ENCODE data around the gene GREM2.

GREM2 gene

DNA sequence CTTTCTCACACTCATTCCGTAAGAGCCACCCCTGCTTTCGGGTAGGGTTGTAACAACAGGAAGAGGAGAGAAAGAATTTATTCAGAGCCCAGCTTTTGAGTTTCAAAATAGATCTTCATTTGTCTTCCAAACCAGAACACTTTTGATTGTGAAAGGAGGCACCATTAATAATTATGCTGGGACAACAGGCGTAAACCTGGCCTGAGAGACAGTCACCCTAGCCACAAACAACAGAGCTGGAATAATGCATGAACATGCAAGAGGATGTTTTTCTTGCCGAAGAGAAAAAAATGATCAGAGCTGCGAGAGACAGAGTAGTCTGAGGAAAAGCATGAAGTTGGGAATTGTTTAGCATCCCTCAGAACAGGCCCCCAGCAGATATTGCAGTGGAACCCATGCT is 18.5 kb upstream of the GREM2 start:
- no peak overlapping the region for H3K4me3 ChIP-seq (ENCODE audit: low read length)
- H3K9ac ChIP-seq (ENCODE audit: low read depth, low read length) = no peak overlapping the region
- H3K36me3 ChIP-seq (ENCODE audit: insufficient read depth, low read length) = no peaks in the 10 kb centered on the region
- no peaks in the 10 kb centered on the region for H3K27me3 ChIP-seq (ENCODE audit: control insufficient read depth, insufficient read depth, low read length)
- H3K4me2 ChIP-seq (ENCODE audit: low read length) = no peak overlapping the region
- H3K4me1 ChIP-seq (ENCODE audit: control insufficient read depth, insufficient read depth, low read length) = no peaks in the 10 kb centered on the region
- H3K9me3 ChIP-seq (replicated peaks; ENCODE audit: low read length) = no peaks in the 10 kb centered on the region

DNA sequence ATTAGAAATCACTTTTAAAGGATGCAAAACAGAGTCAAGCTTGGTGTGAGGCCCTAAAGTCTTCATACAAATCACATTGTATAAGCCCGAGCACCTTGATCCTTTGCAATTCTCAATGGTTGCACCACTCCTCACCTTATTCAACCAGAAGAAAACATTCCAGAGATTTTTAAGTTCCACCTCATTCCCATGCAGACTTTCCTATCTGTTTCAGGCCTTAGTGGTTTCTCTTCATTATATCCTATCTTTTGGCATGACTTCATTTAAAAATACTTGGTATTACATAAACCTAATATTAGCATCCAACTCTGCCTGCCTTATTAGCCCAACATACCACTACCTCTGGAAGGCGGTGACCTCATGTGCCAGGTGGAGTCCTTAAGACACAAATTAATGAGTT is 9.3 kb upstream of the GREM2 start:
- H3K27me3 ChIP-seq (ENCODE audit: control insufficient read depth, insufficient read depth, low read length) = no peaks in the 10 kb centered on the region
- H3K36me3 ChIP-seq (ENCODE audit: insufficient read depth, low read length) = no peaks in the 10 kb centered on the region
- H3K4me1 ChIP-seq (ENCODE audit: control insufficient read depth, insufficient read depth, low read length) = peaks cover 8% of the 10 kb centered on the region

GRCh38 chr1:240619906-240620621 is 8.1 kb upstream of the GREM2 start:
- H3K4me2 ChIP-seq (ENCODE audit: low read length) = peak overlapping the region; percentile 60
- peaks cover 8% of the 10 kb centered on the region for H3K4me1 ChIP-seq (ENCODE audit: control insufficient read depth, insufficient read depth, low read length)
- H3K9ac ChIP-seq (ENCODE audit: low read depth, low read length) = no peak overlapping the region
- no peaks in the 10 kb centered on the region for H3K9me3 ChIP-seq (replicated peaks; ENCODE audit: low read length)
- H3K27me3 ChIP-seq (ENCODE audit: control insufficient read depth, insufficient read depth, low read length) = no peaks in the 10 kb centered on the region
- peak overlapping the region; percentile 4 for H3K4me3 ChIP-seq (ENCODE audit: low read length)
- no peaks in the 10 kb centered on the region for H3K36me3 ChIP-seq (ENCODE audit: insufficient read depth, low read length)

More for the DNA sequence above, 9.3 kb upstream of the GREM2 start:
- Histone ChIP-seq H3K4me3 (ENCODE audit: low read length) (no peak overlapping the region), H3K9ac (ENCODE audit: low read depth, low read length) (no peak overlapping the region), H3K9me3 (replicated peaks; ENCODE audit: low read length) (no peaks in the 10 kb centered on the region), H3K4me2 (ENCODE audit: low read length) (no peak overlapping the region)

- Histone ChIP-seq H3K9me3 (replicated peaks; ENCODE audit: low read length) (no peaks in the 10 kb centered on the region), H3K4me1 (ENCODE audit: control insufficient read depth, insufficient read depth, low read length) (peaks cover 8% of the 10 kb centered on the region)
Observed at GRCh38 chr1:240619357-240619756, 7.4 kb upstream of the GREM2 start.

GRCh38 chr1:240618946-240619345 is 7.0 kb upstream of the GREM2 start:
- peaks cover 8% of the 10 kb centered on the region for H3K4me1 ChIP-seq (ENCODE audit: control insufficient read depth, insufficient read depth, low read length)
- no peak overlapping the region for H3K4me2 ChIP-seq (ENCODE audit: low read length)
- no peaks in the 10 kb centered on the region for H3K36me3 ChIP-seq (ENCODE audit: insufficient read depth, low read length)
- H3K9me3 ChIP-seq (replicated peaks; ENCODE audit: low read length) = no peaks in the 10 kb centered on the region
- no peak overlapping the region for H3K4me3 ChIP-seq (ENCODE audit: low read length)
- no peaks in the 10 kb centered on the region for H3K27me3 ChIP-seq (ENCODE audit: control insufficient read depth, insufficient read depth, low read length)
- H3K9ac ChIP-seq (ENCODE audit: low read depth, low read length) = no peak overlapping the region

More at GRCh38 chr1:240619357-240619756, 7.4 kb upstream of the GREM2 start:
- H3K27me3 ChIP-seq (ENCODE audit: control insufficient read depth, insufficient read depth, low read length) = no peaks in the 10 kb centered on the region
- no peak overlapping the region for H3K9ac ChIP-seq (ENCODE audit: low read depth, low read length)
- H3K4me3 ChIP-seq (ENCODE audit: low read length) = no peak overlapping the region
- peak overlapping the region; percentile 60 for H3K4me2 ChIP-seq (ENCODE audit: low read length)
- H3K36me3 ChIP-seq (ENCODE audit: insufficient read depth, low read length) = no peaks in the 10 kb centered on the region

DNA sequence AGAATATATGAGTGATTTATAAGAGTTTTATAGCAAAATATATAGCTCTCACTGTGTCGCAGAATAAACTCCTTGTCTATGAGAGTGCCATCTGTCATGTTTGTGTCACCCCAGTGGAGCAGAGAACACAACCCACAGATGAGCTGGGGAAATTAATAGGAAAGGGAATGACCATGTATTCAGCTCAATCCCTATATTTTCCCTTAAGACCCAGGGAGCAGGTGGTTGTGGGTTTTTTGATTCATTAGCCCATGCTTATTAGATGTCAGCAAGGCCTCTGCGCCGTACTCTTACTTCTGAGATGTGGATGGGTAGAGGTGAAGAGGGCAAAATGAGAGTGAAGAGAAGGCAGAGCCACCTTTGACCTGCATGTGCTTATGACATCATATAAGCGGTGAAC is 4.1 kb upstream of the GREM2 start:
- no peaks in the 10 kb centered on the region for H3K36me3 ChIP-seq (ENCODE audit: insufficient read depth, low read length)
- H3K4me2 ChIP-seq (ENCODE audit: low read length) = no peak overlapping the region
- peaks cover 13% of the 10 kb centered on the region for H3K4me1 ChIP-seq (ENCODE audit: control insufficient read depth, insufficient read depth, low read length)
- H3K27me3 ChIP-seq (ENCODE audit: control insufficient read depth, insufficient read depth, low read length) = peaks cover 13% of the 10 kb centered on the region
- no peaks in the 10 kb centered on the region for H3K9me3 ChIP-seq (replicated peaks; ENCODE audit: low read length)
- no peak overlapping the region for H3K4me3 ChIP-seq (ENCODE audit: low read length)
- no peak overlapping the region for H3K9ac ChIP-seq (ENCODE audit: low read depth, low read length)

DNA sequence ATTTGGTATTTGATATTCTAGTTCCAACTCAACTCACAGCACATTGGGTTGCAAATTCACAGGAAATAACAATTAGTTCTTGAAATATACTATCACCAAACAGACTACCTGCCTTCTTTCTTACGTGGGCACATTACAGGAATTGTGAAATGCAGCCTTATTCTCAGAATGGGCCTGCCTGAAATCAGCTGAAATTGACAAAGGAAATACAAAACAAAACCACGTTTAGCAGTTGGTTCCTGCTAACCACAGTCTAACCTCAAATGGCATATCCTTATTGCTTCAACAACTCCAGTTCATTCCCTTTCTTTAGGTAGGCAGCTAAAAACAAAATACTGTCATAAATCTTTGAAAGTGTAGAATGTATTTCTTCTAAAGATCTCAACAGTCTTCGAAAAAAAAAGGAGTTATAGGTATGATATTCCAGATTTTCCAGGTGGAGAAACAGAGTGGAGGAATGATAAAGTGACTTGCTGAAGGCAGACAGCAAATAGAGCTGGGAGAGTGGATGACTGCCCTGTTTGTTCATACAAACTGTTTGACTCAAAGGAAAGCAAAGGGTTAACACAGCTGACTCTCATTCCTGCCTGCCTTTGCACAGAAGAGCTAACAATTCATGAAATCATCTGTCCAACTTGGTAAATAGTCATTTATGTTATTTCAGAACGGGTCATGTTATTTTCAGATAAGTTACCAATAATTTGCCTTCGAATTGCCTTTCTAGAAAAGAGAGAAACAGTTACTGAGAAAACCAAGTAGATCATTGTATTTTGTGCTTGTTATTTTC is 1.6 kb upstream of the GREM2 start:
- Histone ChIP-seq H3K4me3 (ENCODE audit: low read length) (no peak overlapping the region), H3K9me3 (replicated peaks; ENCODE audit: low read length) (no peaks in the 10 kb centered on the region), H3K9ac (ENCODE audit: low read depth, low read length) (no peak overlapping the region), H3K4me1 (ENCODE audit: control insufficient read depth, insufficient read depth, low read length) (peaks cover 5% of the 10 kb centered on the region), H3K27me3 (ENCODE audit: control insufficient read depth, insufficient read depth, low read length) (peaks cover 29% of the 10 kb centered on the region), H3K4me2 (ENCODE audit: low read length) (no peak overlapping the region), H3K36me3 (ENCODE audit: insufficient read depth, low read length) (no peaks in the 10 kb centered on the region)

DNA sequence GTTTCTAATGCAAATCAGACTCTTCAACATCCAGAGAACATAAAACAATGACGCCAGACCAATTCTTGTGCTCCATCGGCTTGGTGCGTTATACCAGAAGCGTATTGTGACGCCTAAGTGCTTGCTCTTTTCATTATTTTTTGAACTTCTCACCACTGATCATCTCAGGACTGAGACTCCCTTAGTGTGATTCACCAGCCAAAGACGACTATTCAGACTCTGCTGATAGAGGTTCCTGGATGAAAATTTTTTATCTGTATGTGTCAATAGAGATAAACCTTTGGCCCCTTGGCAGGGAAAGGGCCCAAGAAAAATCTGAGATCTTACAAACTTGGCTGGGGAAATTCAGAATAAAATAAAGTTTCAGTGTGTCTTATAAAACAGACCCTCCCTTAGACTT is 856 bp upstream of the GREM2 start:
- no peak overlapping the region for H3K9ac ChIP-seq (ENCODE audit: low read depth, low read length)
- H3K4me3 ChIP-seq (ENCODE audit: low read length) = no peak overlapping the region
- peaks cover 5% of the 10 kb centered on the region for H3K4me1 ChIP-seq (ENCODE audit: control insufficient read depth, insufficient read depth, low read length)
- peaks cover 29% of the 10 kb centered on the region for H3K27me3 ChIP-seq (ENCODE audit: control insufficient read depth, insufficient read depth, low read length)
- no peaks in the 10 kb centered on the region for H3K9me3 ChIP-seq (replicated peaks; ENCODE audit: low read length)
- H3K36me3 ChIP-seq (ENCODE audit: insufficient read depth, low read length) = no peaks in the 10 kb centered on the region
- no peak overlapping the region for H3K4me2 ChIP-seq (ENCODE audit: low read length)

DNA sequence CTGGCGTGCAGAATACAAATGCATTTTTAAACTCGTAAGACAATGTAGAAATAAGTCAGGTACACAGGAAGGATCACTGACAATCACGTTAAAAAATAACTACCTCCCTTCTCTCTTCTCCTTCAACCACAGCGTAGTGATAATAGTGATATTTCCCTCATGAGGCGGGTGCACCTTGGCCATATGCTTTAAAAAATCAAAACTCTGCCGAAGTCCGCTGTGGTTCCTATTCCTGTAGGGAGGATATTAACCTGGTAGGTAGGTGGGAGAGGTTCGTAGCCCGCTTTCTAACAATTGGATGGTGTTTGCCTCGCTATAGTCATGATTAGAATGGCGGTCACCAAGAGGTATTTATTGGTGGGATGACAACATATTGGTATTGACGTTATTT is 732 bp downstream of the GREM2 start:
- H3K4me3 ChIP-seq (ENCODE audit: low read length) = peak overlapping the region; percentile 75
- no peaks in the 10 kb centered on the region for H3K9me3 ChIP-seq (replicated peaks; ENCODE audit: low read length)
- peak overlapping the region; percentile 85 for H3K4me2 ChIP-seq (ENCODE audit: low read length)
- H3K36me3 ChIP-seq (ENCODE audit: insufficient read depth, low read length) = no peaks in the 10 kb centered on the region
- H3K4me1 ChIP-seq (ENCODE audit: control insufficient read depth, insufficient read depth, low read length) = peaks cover 5% of the 10 kb centered on the region
- peaks cover 29% of the 10 kb centered on the region for H3K27me3 ChIP-seq (ENCODE audit: control insufficient read depth, insufficient read depth, low read length)
- H3K9ac ChIP-seq (ENCODE audit: low read depth, low read length) = peak overlapping the region; percentile 28

DNA sequence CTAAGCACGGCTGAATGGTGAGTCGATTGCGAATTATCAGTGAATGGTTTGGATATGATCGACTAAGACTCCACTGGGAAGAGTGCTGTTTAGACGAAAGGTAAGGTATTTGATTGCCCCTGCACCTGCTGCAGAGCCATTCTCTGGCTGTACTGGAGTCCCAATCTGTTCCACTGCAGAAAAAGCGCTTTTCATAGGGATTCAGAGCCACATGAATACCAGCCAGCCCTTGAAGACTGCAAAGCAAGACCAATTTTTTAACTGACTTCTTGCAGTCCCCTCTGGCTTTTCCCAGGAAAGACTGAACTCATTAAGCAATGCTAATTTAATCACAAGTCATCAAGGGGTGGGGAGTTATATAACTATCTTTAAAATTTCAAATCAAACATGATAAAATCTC is 1.3 kb downstream of the GREM2 start:
- Histone ChIP-seq H3K9ac (ENCODE audit: low read depth, low read length) (no peak overlapping the region), H3K36me3 (ENCODE audit: insufficient read depth, low read length) (no peaks in the 10 kb centered on the region), H3K9me3 (replicated peaks; ENCODE audit: low read length) (no peaks in the 10 kb centered on the region), H3K27me3 (ENCODE audit: control insufficient read depth, insufficient read depth, low read length) (peaks cover 29% of the 10 kb centered on the region), H3K4me1 (ENCODE audit: control insufficient read depth, insufficient read depth, low read length) (peaks cover 5% of the 10 kb centered on the region), H3K4me3 (ENCODE audit: low read length) (no peak overlapping the region), H3K4me2 (ENCODE audit: low read length) (no peak overlapping the region)

GRCh38 chr1:240609527-240610060 is 2.4 kb downstream of the GREM2 start:
- H3K4me3 ChIP-seq (ENCODE audit: low read length) = no peak overlapping the region
- H3K4me1 ChIP-seq (ENCODE audit: control insufficient read depth, insufficient read depth, low read length) = peaks cover 5% of the 10 kb centered on the region
- H3K36me3 ChIP-seq (ENCODE audit: insufficient read depth, low read length) = no peaks in the 10 kb centered on the region
- H3K27me3 ChIP-seq (ENCODE audit: control insufficient read depth, insufficient read depth, low read length) = peaks cover 29% of the 10 kb centered on the region
- no peak overlapping the region for H3K4me2 ChIP-seq (ENCODE audit: low read length)
- H3K9me3 ChIP-seq (replicated peaks; ENCODE audit: low read length) = no peaks in the 10 kb centered on the region
- no peak overlapping the region for H3K9ac ChIP-seq (ENCODE audit: low read depth, low read length)
